IMR-90 (cell line): ENCODE measurements around the gene OTOG.

Source experiments
- CEBPB ChIP-seq: IDR thresholded peaks from 2 replicates; pipeline ENCODE4 v1.6.1; 2012; ENCODE audit warnings: low read depth, low read length, improper control_type of control experiment
- CHD1 ChIP-seq: IDR thresholded peaks from 2 replicates; pipeline ENCODE4 v1.6.1; 2012; ENCODE audit warnings: low read depth, low read length, improper control_type of control experiment
- CTCF ChIP-seq: conservative IDR thresholded peaks from 2 replicates; pipeline ENCODE4 v1.5.1; 2012; ENCODE audit warnings: mild to moderate bottlenecking, low read depth, low read length, improper control_type of control experiment
- FOS ChIP-seq: fragments of 150-350 bp; IDR thresholded peaks from 2 replicates; pipeline ENCODE4 v1.6.1; 2016; ENCODE audit warnings: low read depth, low read length
- MAFK ChIP-seq: IDR thresholded peaks from 2 replicates; pipeline ENCODE4 v1.6.1; 2012; ENCODE audit warnings: low read depth, low read length, improper control_type of control experiment
- MXI1 ChIP-seq: IDR thresholded peaks from 2 replicates; pipeline ENCODE4 v1.6.1; 2012; ENCODE audit warnings: low read depth, mild to moderate bottlenecking, low read length, moderate library complexity, borderline replicate concordance
- NFE2L2 ChIP-seq: fragments of 150-350 bp; IDR thresholded peaks from 2 replicates; pipeline ENCODE4 v1.6.1; 2016; ENCODE audit warnings: low read depth, mild to moderate bottlenecking, low read length
- POLR2A ChIP-seq: IDR thresholded peaks from 2 replicates; pipeline ENCODE4 v1.6.1; 2012; ENCODE audit warnings: mild to moderate bottlenecking, low read depth, low read length
- RCOR1 ChIP-seq: IDR thresholded peaks from 2 replicates; pipeline ENCODE4 v1.6.1; 2012; ENCODE audit warnings: mild to moderate bottlenecking, low read length, improper control_type of control experiment; ENCODE audit not compliant: insufficient replicate concordance
- RFX5 ChIP-seq: IDR thresholded peaks from 2 replicates; pipeline ENCODE4 v1.8.0; 2012; ENCODE audit warnings: low read depth, mild to moderate bottlenecking, low read length, moderate library complexity
- SMC3 ChIP-seq: fragments of 150-350 bp; IDR thresholded peaks from 2 replicates; pipeline ENCODE4 v1.6.1; 2016; ENCODE audit warnings: low read depth, mild to moderate bottlenecking, antibody characterized with exemption, low read length, moderate library complexity
- TF ChIP-seq, protein P1 (sequence below): fragments of 150-350 bp; IDR thresholded peaks from 2 replicates; pipeline ENCODE4 v1.6.1; 2017; ENCODE audit warnings: mild to moderate bottlenecking, antibody characterized with exemption, low read length, low read depth

DNA sequence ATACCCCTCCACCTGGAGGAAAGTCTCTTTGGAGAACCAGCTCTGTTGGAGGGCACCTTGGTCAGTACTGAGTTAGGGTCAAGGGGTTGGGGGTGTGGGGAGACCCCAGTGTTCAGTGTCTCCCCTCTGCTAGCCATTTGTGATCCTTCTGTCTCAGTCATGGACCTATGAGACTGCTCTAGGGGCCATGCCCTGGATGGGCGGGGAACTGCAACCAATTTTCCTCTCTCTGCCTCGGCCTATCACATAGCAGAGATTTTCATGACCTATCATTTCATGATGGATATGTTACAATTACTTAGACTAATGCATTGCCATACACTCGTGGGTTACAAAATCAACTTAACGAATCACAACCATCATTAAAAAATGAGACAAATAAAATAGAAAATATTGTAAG, 7.4 kb downstream of the OTOG start:
- no peak for TF ChIP-seq CTCF
- no peak for TF ChIP-seq CHD1
- TF ChIP-seq POLR2A = no peak
- TF ChIP-seq CEBPB = no peak
- no peak for TF ChIP-seq SMC3
- TF ChIP-seq MXI1 = no peak
- no peak for TF ChIP-seq MAFK
- no peak for TF ChIP-seq RCOR1
- TF ChIP-seq RFX5 = no peak
- TF ChIP-seq, protein P1, sequence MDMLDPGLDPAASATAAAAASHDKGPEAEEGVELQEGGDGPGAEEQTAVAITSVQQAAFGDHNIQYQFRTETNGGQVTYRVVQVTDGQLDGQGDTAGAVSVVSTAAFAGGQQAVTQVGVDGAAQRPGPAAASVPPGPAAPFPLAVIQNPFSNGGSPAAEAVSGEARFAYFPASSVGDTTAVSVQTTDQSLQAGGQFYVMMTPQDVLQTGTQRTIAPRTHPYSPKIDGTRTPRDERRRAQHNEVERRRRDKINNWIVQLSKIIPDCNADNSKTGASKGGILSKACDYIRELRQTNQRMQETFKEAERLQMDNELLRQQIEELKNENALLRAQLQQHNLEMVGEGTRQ = no peak
- no peak for TF ChIP-seq FOS
- TF ChIP-seq NFE2L2 = no peak
